ENCODE measurements around the gene PPP1R12A. TPM values are rescaled to one million over a fixed set of nuclear protein-coding genes. Genes with fewer than 3 reads are reported as not detected.

The PPP1R12A gene
- total RNA-seq, 1 donor from 2014 or later, result 86.7 TPM

- Mint-ChIP-seq H3K4me1 (no peaks in the 10 kb centered on the region), H3K27me3 (ENCODE audit: insufficient read depth, low read depth) (peaks cover 2% of the 10 kb centered on the region), H3K9me3 (peaks cover 39% of the 10 kb centered on the region), H3K36me3 (peaks cover 63% of the 10 kb centered on the region), H3K27ac (no peak overlapping the region), H3K4me3 (no peak overlapping the region)
- no peak for TF ChIP-seq EZH2phosphoT487 (IDR thresholded peaks at IDR 0.05)
- TF ChIP-seq CTCF (IDR thresholded peaks at IDR 0.05), result no peak
- TF ChIP-seq EZH2 (IDR thresholded peaks at IDR 0.05), result no peak
- Histone ChIP-seq H3K4me3 (no peak overlapping the region), H3K79me2 (ENCODE audit: low read depth) (peaks cover 96% of the 10 kb centered on the region), H3K4me1 (no peaks in the 10 kb centered on the region), H3F3A (ENCODE audit: low read depth) (no peaks in the 10 kb centered on the region), H3K4me2 (no peak overlapping the region), H3K27me3 (no peaks in the 10 kb centered on the region), H3K9me3 (ENCODE audit: low read depth) (no peaks in the 10 kb centered on the region), H3K27ac (no peak overlapping the region), H2AFZ (replicated peaks) (no peak overlapping the region), H3K9ac (no peak overlapping the region), H3K36me3 (no peaks in the 10 kb centered on the region), H4K20me1 (ENCODE audit: low read depth) (peaks cover 5% of the 10 kb centered on the region)
- no peak for DNase-seq (ENCODE audit: low spot score)
Measured at GRCh38 chr12:79859646-79860045, 75.3 kb downstream of the PPP1R12A start.

- Mint-ChIP-seq H3K4me1 (no peaks in the 10 kb centered on the region), H3K36me3 (peaks cover 59% of the 10 kb centered on the region)
Measured at GRCh38 chr12:79858518-79858917, 76.4 kb downstream of the PPP1R12A start.

GRCh38 chr12:79857675-79858074 is 77.2 kb downstream of the PPP1R12A start:
- Histone ChIP-seq H3K36me3 (no peaks in the 10 kb centered on the region), H3K9ac (no peak overlapping the region), H2AFZ (replicated peaks) (no peak overlapping the region), H3K27me3 (no peaks in the 10 kb centered on the region), H3K4me3 (no peak overlapping the region), H3K9me3 (ENCODE audit: low read depth) (no peaks in the 10 kb centered on the region), H3K79me2 (ENCODE audit: low read depth) (peaks cover 96% of the 10 kb centered on the region), H3K4me1 (no peaks in the 10 kb centered on the region), H3F3A (ENCODE audit: low read depth) (no peaks in the 10 kb centered on the region), H4K20me1 (ENCODE audit: low read depth) (peaks cover 5% of the 10 kb centered on the region), H3K27ac (no peak overlapping the region), H3K4me2 (no peak overlapping the region)
- no peak overlapping the region for H3K4me3 Mint-ChIP-seq
- no peak overlapping the region for H3K27ac Mint-ChIP-seq
- peaks cover 61% of the 10 kb centered on the region for H3K36me3 Mint-ChIP-seq
- no peaks in the 10 kb centered on the region for H3K4me1 Mint-ChIP-seq
- H3K9me3 Mint-ChIP-seq, result peaks cover 32% of the 10 kb centered on the region
- DNase-seq (ENCODE audit: low spot score), result no peak
- H3K27me3 Mint-ChIP-seq (ENCODE audit: insufficient read depth, low read depth), result peaks cover 2% of the 10 kb centered on the region
- no peak for TF ChIP-seq CTCF (IDR thresholded peaks at IDR 0.05)

More at GRCh38 chr12:79858518-79858917, 76.4 kb downstream of the PPP1R12A start:
- no peak for DNase-seq (ENCODE audit: low spot score)
- peaks cover 32% of the 10 kb centered on the region for H3K9me3 Mint-ChIP-seq
- no peak overlapping the region for H3K4me2 ChIP-seq
- peaks cover 5% of the 10 kb centered on the region for H4K20me1 ChIP-seq (ENCODE audit: low read depth)
- no peak overlapping the region for H3K9ac ChIP-seq
- H3K9me3 ChIP-seq (ENCODE audit: low read depth), result no peaks in the 10 kb centered on the region
- no peak overlapping the region for H3K27ac ChIP-seq
- no peaks in the 10 kb centered on the region for H3K4me1 ChIP-seq
- H3K27me3 ChIP-seq, result no peaks in the 10 kb centered on the region
- no peak overlapping the region for H3K27ac Mint-ChIP-seq
- H3K79me2 ChIP-seq (ENCODE audit: low read depth), result peaks cover 96% of the 10 kb centered on the region
- no peaks in the 10 kb centered on the region for H3K36me3 ChIP-seq
- H3K4me3 ChIP-seq, result no peak overlapping the region
- H3F3A ChIP-seq (ENCODE audit: low read depth), result no peaks in the 10 kb centered on the region
- no peak for TF ChIP-seq CTCF (IDR thresholded peaks at IDR 0.05)
- no peak for TF ChIP-seq EZH2 (IDR thresholded peaks at IDR 0.05)
- H3K4me3 Mint-ChIP-seq, result no peak overlapping the region
- no peak overlapping the region for H2AFZ ChIP-seq (replicated peaks)
- H3K27me3 Mint-ChIP-seq (ENCODE audit: insufficient read depth, low read depth), result peaks cover 2% of the 10 kb centered on the region
